BJ (cell line): Measurements from ENCODE around the gene ABHD11. TPM values are rescaled to one million over a fixed set of nuclear protein-coding genes. Genes with fewer than 3 reads are reported as not detected.
"Not testable (repeated sequence)": the region's sequence is repeated elsewhere in the genome, so short reads cannot be mapped to it uniquely, and the experiment has no call there.

Source experiments
- CTCF ChIA-PET: fragments of 350-600 bp; formaldehyde crosslinking; extraction: SDS; loops from one replicate; lab custom pipeline; 2021; ENCODE audit warnings: antibody characterized with exemption, inconsistent platforms; lab: Yijun Ruan, JAX
- POLR2A ChIA-PET: fragments of 300-600 bp; sonication (Branson Sonifier 250); formaldehyde crosslinking; extraction: SDS; loops from one replicate; lab custom pipeline; 2021; ENCODE audit warnings: antibody characterized with exemption; lab: Charles Lee
- DNase-seq: peaks from one replicate; pipeline ENCODE4 v3.0.0-alpha.2; 2011; ENCODE audit warnings: low read depth
- H3K27me3 ChIP-seq: 2 replicates; pipeline ENCODE4 v1.6.0; 2011; ENCODE audit warnings: low read length; ENCODE audit not compliant: control insufficient read depth, insufficient read depth
- H3K36me3 ChIP-seq: 2 replicates; pipeline ENCODE4 v1.5.1; 2011; ENCODE audit warnings: low read length; ENCODE audit not compliant: control insufficient read depth, insufficient read depth
- H3K4me3 ChIP-seq: 2 replicates; pipeline ENCODE4 v1.5.1; 2011; ENCODE audit warnings: low read depth, mild to moderate bottlenecking, control low read depth, low read length
- CTCF ChIP-seq: IDR thresholded peaks from 2 replicates; pipeline ENCODE4 v1.5.1; 2011; ENCODE audit warnings: low read depth, mild to moderate bottlenecking, control low read depth, inconsistent platforms, low read length, moderate library complexity; ENCODE audit not compliant: insufficient read depth
- polyA plus RNA-seq: library from polyadenylated mRNA; depleted of rRNA; stranded (reverse); fragments of >200 nt; gene quantifications from 2 replicates; pipeline ENCODE4 v1.2.3, GENCODE V29; 2011

ABHD11 gene
- polyA plus RNA-seq, 1 experiment = 16.9 TPM

- no peak for DNase-seq
- Histone ChIP-seq H3K4me3 (no peak overlapping the region), H3K27me3 (no peaks in the 10 kb centered on the region), H3K36me3 (peaks cover 2% of the 10 kb centered on the region; the same call in 1 of the 2 replicates)
- TF ChIP-seq CTCF = no peak
- POLR2A ChIA-PET = interaction anchor here (0.5 kb wide), 1 partner anchor 8 kb away, joined by 4 read pairs; no protein-coding TSS in a partner anchor
- CTCF ChIA-PET = interaction anchor here (0.9 to 3.7 kb wide), 8 partner anchors 9 to 110 kb away, joined by 3 to 23 read pairs (median 4); partner anchors contain the start of gene VPS37D
These were observed 21.4 kb downstream of the ABHD11 start for GRCh38 chr7:73717025-73717807.

GRCh38 chr7:73716318-73716890 is 22.2 kb downstream of the ABHD11 start:
- Histone ChIP-seq H3K27me3 (no peaks in the 10 kb centered on the region), H3K36me3 (peaks cover 2% of the 10 kb centered on the region; the same call in 1 of the 2 replicates), H3K4me3 (no peak overlapping the region)
- POLR2A ChIA-PET = interaction anchor here (0.5 kb wide), 1 partner anchor 9 kb away, joined by 4 read pairs; no protein-coding TSS in a partner anchor
- TF ChIP-seq CTCF = no peak
- DNase-seq = no peak
- CTCF ChIA-PET = interaction anchor here (1.2 to 3.7 kb wide), 6 partner anchors 10 to 109 kb away, joined by 3 to 23 read pairs (median 10); no protein-coding TSS in a partner anchor

- Histone ChIP-seq H3K4me3 (no peak overlapping the region), H3K27me3 (no peaks in the 10 kb centered on the region), H3K36me3 (peaks cover 2% of the 10 kb centered on the region; the same call in 1 of the 2 replicates)
- DNase-seq = peak; percentile 84
- POLR2A ChIA-PET = interaction anchor here (0.6 kb wide), 1 partner anchor 17 kb away, joined by 6 read pairs; no protein-coding TSS in a partner anchor
- peak; percentile 3; the same call in 1 of the 2 replicates for TF ChIP-seq CTCF
- CTCF ChIA-PET = interaction anchor here (1.0 to 3.7 kb wide), 6 partner anchors 10 to 109 kb away, joined by 3 to 23 read pairs (median 9); no protein-coding TSS in a partner anchor
These were observed 22.8 kb downstream of the ABHD11 start for GRCh38 chr7:73715648-73716317.

- H3K27me3 ChIP-seq, H3K36me3 ChIP-seq, DNase-seq, POLR2A ChIA-PET, H3K4me3 ChIP-seq: not testable (repeated sequence)
- CTCF ChIA-PET = interaction anchor here (1.2 to 2.7 kb wide), 3 partner anchors 9 to 21 kb away, joined by 4 to 9 read pairs (median 5); no protein-coding TSS in a partner anchor
These were observed 25.3 kb downstream of the ABHD11 start for GRCh38 chr7:73713319-73713718.

- POLR2A ChIA-PET = no interaction called here
- no peak for TF ChIP-seq CTCF
- DNase-seq = no peak
- Histone ChIP-seq H3K27me3 (no peaks in the 10 kb centered on the region), H3K4me3 (no peak overlapping the region), H3K36me3 (peaks cover 2% of the 10 kb centered on the region)
- CTCF ChIA-PET = interaction anchor here (1.9 to 2.7 kb wide), 2 partner anchors 11 to 13 kb away, joined by 6 to 9 read pairs; no protein-coding TSS in a partner anchor
These were observed 25.8 kb downstream of the ABHD11 start for GRCh38 chr7:73712773-73713172.
